CD4-positive, alpha-beta T cell treated with Interleukin-17A for 1 hour (primary cell): ENCODE data around the gene FAM81B.
"Not testable (repeated sequence)": the region's sequence is repeated elsewhere in the genome, so short reads cannot be mapped to it uniquely, and the experiment has no call there.

Experiments
- DNase-seq: peaks from one replicate; pipeline ENCODE4 v3.0.0-alpha.2; 2020

FAM81B gene

GRCh38 chr5:95390812-95391492 is at the start of gene FAM81B:
Gene FAM81B, plus strand, starts transcription at chr5:95391366. Its CDS starts 24 bp downstream, at chr5:95391390.
- DNase-seq: no peak

GRCh38 chr5:95341444-95341843 is 49.7 kb upstream of the FAM81B start:
- DNase-seq: not testable (repeated sequence)

- DNase-seq: no peak
Measured at GRCh38 chr5:95347506-95348120, 43.6 kb upstream of the FAM81B start.

- no peak for DNase-seq
Measured at GRCh38 chr5:95350631-95351030, 40.5 kb upstream of the FAM81B start.

- no peak for DNase-seq
Measured at GRCh38 chr5:95352691-95353090, 38.5 kb upstream of the FAM81B start.

- no peak for DNase-seq
Measured at GRCh38 chr5:95358320-95358719, 32.8 kb upstream of the FAM81B start.

- DNase-seq: no peak
Measured at GRCh38 chr5:95358848-95359247, 32.3 kb upstream of the FAM81B start.

GRCh38 chr5:95360667-95361066 is 30.5 kb upstream of the FAM81B start:
- not testable (repeated sequence) for DNase-seq

- no peak for DNase-seq
Measured at GRCh38 chr5:95365302-95366095, 25.7 kb upstream of the FAM81B start.

GRCh38 chr5:95369782-95370181 is 21.4 kb upstream of the FAM81B start:
- no peak for DNase-seq

GRCh38 chr5:95374061-95374460 is 17.1 kb upstream of the FAM81B start:
- no peak for DNase-seq

GRCh38 chr5:95375591-95375990 is 15.6 kb upstream of the FAM81B start:
- DNase-seq: no peak

- DNase-seq: no peak
Measured at GRCh38 chr5:95379133-95379532, 12.0 kb upstream of the FAM81B start.

GRCh38 chr5:95380103-95380628 is 11.0 kb upstream of the FAM81B start:
- no peak for DNase-seq

- DNase-seq: no peak
Measured at GRCh38 chr5:95382801-95383200, 8.4 kb upstream of the FAM81B start.

- DNase-seq: no peak
Measured at GRCh38 chr5:95384485-95385213, 6.5 kb upstream of the FAM81B start.

GRCh38 chr5:95385334-95385733 is 5.8 kb upstream of the FAM81B start:
- DNase-seq: no peak

- DNase-seq: not testable (repeated sequence)
Measured at GRCh38 chr5:95391965-95392364, 799 bp downstream of the FAM81B start.

- DNase-seq: no peak
Measured at GRCh38 chr5:95392593-95393182, 1.5 kb downstream of the FAM81B start.

GRCh38 chr5:95393279-95393678 is 2.1 kb downstream of the FAM81B start:
- no peak for DNase-seq

GRCh38 chr5:95398989-95399388 is 7.8 kb downstream of the FAM81B start:
- DNase-seq: no peak

GRCh38 chr5:95401626-95402025 is 10.5 kb downstream of the FAM81B start:
- no peak for DNase-seq

- no peak for DNase-seq
Measured at GRCh38 chr5:95403996-95404395, 12.8 kb downstream of the FAM81B start.
